GM21381 (cell line): ENCODE results near the gene TMEM11.
A peak's percentile ranks its signal among the peaks of the same experiment; 100 is the strongest.
"Not testable (repeated sequence)": the region's sequence is repeated elsewhere in the genome, so short reads cannot be mapped to it uniquely, and the experiment has no call there.

Experiments used
- ATAC-seq: cut with Tn5 transposase; IDR thresholded peaks from one replicate; pipeline ENCODE4 v1.9.1; 2021; ENCODE audit warnings: mild to moderate bottlenecking, moderate library complexity; ENCODE audit not compliant: unreplicated experiment

Gene TMEM11

DNA sequence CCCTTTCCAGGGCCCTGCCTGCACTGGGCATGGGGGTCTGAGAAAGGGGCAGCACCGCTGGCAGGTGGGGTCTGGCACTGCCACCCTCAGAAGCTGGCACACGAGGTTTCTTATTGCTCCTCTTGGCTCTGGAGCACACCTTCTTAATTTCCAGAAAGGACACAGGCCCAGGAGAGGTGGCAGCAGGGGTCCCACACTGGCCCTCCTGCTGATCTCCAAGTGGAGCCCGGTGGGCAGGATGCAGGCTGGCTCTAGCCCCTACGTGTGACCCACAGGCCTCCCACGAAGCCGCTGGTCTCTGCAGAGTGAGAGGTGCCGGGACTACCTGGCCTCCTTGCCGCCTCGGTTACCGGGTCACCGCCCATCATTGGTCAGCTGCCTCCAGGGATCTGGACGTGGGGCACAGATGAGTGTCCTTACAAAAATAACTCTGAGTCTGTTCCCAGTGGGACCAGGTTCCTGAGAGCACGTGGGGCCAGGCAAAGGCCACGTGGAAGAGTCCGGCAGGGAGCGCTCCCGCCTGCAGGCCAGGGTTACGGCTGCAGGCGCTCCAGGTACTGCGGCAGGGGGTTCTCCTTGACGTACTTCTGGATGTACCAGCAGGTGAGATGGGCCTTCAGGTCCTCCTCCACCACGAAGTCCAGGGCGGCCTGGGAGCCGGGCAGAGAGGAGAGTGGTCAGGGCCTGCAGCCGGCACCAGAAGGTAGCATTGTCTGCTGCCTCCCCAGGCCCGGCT is 29.0 kb upstream of the TMEM11 start:
- ATAC-seq = no peak

DNA sequence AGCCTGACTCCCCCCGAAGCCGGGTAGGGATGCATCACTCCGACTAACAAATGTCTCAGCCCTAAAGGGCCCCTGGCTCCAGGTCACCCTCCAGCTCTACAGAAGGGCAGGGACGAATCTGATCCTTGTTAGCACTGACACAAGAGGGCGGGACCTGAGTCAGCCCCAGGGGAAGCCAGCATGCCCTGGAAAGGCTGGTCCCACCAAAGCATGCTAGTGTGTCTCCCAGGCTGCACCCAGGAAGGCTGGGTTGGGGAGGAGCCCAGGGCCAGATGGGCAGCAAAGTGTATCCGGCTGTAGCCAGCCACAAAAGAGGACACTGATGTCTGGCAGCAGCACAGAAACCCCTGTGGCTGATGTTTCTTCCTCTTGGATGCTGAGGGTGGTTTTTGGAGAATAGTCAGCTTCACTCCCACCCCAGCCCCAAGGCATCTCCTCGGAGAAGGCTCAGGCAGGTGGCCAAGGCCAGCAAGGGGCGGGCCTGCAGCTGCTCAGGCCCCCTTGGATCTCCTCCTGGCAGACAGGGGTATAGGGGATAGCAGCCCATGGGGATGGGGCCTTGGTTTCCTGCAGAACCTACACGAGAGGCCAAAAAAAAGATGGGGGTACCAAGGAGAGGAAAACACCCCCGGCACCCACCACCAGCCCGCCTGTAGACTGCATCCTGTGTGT is 28.2 kb upstream of the TMEM11 start:
- no peak for ATAC-seq

DNA sequence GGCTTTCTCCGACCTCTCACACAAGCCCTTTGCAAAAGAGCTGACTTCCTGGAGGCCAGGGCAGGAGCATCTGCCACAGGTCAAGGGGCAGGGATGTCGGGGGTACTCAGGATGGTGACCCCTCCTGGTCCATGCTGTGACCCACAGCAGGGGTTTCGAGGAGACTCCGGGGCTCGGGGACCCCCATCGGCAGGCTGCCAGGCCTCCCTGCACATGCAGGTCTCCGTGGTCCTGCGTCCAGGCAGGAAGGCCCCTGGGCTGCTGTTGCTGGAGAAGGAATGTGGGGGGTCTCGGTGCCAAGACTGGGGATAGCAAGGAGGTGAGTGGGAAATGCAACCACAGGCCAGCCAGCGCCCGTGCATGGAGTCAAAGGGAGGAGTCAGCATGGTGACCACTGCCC is 27.6 kb upstream of the TMEM11 start:
- ATAC-seq = no peak

DNA sequence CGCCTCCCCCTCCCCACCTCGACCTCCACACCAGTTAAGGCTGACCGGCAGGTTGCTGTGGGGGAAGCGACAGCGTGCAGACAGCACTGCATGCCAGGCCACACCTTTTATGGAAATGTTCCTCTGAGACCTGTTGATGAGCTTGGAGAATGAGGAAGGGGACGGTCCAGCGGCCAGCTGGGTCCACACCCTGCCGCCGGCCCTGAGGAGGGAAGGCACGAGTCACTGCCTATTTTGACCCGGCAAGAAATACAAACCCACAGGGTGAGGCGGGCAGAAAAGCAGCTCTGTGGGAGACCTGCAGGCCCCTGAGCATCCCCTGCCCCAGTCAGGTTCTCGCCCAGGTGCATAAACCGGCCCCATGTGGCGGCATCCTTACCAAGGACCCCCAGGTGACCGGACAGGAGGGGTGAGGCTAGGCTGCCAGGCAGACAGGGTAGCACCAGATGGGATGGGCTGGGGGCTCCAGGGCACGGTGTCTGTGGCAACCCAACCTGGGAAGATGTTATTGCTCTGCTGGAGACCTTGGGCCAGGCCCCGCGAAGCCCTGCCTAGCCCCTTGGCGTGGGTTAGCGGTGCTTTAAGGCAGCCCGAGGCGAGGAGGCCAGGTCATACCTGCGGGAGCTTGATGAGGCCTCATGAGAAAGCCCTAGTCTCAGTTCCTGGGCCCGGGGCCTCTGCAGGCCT is 26.6 kb upstream of the TMEM11 start:
- ATAC-seq = no peak

DNA sequence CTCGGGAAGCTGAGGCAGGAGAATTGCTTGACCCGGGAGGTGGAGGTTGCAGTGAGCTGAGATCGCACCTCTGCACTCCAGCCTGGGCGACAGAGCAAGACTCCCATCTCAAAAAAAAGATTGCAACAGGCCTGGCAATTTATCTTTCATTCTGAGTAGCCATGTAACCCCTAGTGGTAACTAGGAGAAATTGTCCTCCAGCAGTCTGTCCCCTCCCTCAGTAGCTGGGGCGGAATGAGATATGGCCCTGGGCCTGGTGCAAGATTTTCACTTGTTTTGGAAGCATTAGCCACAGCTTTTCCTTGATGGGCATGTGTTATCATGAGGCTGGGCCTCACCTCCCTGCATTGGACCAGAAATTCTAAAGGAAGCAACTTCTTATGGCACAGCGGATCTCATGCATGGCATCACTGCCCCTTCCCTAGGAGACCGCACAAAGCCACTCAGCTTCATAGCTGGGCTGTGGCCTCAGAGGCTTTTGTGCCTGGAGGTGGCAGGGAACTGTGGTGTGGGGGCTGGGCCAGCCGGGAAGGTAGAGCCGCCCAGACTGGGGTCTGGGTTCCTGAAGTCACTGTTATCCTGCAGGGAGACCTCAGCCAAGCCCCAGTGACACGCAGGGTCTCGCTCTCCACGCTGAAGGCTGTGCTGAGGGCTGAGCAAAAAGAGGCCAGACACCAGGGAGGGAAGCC is 25.9 kb upstream of the TMEM11 start:
- no peak for ATAC-seq

DNA sequence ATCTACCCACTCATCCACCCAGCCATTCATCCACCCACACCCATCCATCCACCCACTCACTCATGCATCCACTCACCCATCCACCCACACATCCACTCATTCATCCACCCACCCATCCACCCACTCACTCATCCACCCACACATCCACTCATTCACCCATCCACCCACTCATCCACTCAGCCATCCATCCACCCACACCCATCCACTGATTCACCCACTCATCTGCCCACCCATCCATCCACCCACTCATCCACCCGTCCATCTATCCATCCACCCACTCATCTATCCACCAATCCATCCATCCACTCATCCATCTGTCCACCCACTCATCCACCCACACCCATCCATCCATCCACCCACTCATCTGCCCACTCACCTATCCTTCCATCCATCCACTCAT is 22.0 kb upstream of the TMEM11 start:
- no peak for ATAC-seq

DNA sequence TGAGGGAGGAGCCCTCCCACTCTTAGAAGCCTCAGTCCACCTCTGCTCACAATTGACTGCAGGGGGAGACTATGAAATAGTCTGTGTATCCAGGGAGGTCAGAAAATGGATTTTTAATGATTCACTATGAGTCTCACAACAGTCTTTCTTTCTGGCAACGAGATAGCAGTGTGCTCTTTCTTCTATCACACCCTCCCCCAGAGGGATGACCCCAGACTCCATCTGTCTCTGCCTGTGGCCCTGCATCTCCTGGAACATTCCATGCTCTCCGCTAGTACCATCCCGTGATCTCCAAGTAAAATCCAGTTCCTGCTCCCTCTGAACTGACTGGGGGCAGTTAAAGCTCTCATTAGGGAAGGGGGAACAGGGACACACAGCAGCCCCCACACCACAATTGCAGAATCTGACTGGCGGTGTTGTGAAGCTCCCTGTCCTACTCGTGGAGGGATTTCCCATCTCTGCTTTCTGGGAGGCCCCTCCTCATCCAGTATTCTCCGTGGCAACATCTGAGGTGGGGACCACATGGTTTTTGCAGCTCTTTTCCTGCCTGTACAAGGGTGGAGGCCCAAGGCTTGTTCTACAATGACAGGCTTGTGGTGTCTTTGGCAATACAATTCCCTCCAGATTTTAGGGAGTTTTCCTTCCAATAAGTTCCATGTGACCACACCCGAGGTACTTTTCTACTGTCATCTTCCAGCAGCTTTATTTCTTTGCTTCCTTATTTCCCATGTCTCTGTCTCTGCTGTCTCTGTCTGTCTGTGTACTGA is 19.8 kb upstream of the TMEM11 start:
- no peak for ATAC-seq

DNA sequence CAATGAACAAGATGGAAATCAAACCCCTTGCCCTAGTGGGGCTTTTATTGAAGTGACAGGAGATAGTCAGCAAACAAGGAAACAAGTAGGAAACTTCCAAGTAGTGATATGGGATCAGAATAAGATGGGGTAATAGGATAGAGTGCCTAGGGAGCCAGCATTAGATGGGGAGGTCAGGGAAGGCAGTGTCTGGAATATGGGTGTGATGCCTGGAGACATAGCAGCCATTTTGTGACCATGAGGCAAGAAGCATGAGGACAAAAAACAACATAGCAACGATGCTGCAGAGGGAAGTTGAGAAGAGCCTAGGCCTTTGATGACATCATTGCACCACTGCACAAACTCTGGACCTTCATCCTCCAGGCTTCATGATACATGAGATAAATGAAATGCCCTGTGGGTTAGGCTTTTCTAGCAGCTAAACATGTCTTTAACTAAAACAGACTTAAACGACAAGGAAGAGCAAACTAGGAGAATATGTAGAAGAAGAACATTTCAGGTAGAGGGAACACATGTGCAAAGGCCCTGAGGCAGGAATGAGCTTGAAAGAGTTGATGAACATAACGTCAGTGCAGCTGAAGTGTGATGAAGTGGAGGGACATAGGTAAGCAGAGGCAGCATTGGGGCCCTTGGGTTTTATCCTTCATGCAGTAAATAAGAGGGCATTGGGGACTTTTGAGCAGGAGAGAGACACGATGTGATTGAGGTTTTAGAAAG is 18.2 kb upstream of the TMEM11 start:
- no peak for ATAC-seq

DNA sequence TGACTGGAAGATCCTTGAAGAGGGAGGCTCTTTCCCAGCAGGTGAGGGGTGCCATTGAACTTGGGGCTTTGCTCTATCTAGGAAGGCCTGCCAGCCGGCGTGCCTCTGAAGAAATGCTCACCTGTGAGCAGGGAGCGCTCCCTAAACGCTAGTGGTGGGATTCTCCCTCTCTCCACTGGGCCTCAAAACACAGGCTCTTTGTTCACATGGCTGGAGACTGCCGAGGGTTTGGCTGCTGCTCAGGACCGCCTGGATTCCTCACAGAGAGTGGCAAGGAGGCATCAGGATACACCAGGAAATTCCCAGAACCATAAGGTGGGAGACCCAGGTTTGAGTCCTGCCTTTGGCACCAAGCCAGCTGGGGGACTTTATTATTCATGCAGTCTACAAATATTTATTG is 17.6 kb upstream of the TMEM11 start:
- ATAC-seq = no peak

DNA sequence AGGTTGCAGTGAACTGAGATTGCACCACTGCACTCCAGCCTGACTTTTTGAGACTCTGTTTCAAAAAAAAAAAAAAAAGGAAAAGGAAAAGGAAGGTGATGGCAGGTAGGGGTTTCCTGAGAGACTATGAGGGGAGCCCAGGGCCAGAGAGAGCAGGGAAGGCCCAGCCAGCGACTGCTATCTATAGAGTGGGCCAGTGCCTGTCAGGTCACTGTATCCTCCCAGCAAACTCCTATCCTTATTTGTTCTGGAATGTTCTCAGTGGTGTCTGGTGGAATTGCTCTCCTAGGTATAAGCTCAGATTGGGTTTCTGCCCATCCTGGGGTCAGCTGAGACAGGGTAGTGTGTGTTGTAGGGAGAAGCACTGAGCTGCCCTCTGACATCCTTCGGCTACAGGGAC is 14.9 kb upstream of the TMEM11 start:
- ATAC-seq = no peak

DNA sequence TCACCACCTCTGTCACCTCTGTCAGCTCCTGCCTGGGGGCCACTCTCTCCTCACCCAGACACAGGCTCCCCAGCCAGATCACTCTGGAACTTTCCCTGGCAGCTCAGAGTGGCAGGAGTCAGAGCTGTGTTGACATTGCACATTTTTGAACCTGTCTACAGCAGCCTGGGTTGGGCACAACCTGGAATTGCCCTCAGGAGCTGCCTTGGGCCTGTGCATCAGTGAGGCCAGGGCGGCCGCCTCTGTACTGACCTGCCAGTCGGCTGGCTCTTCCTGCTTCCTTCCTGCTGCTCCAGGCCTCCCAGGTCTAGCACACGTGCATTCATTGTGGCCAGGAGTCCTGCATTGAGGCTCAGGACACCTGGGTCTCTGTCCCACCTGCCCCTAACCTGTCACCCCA is 14.2 kb upstream of the TMEM11 start:
- no peak for ATAC-seq

DNA sequence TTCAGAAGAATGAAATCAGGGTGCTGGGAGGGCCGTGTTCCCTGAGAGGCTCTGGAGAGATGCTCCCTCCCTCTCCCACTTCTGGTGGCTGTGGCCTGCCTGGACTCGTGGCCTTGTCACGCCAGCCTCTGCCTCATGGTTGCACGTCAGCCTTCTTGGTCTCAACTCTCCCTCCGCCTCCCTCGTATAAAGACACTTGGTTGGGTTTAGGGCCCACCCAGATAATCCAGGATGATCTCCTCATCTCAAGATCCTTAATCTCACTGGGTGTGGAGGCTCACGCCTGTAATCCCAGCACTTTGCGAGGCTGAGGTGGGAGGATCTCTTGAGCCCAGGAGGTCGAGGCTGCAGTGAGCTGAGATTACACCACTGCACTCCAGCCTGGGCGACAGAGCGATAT is 13.3 kb upstream of the TMEM11 start:
- ATAC-seq = not testable (repeated sequence)

DNA sequence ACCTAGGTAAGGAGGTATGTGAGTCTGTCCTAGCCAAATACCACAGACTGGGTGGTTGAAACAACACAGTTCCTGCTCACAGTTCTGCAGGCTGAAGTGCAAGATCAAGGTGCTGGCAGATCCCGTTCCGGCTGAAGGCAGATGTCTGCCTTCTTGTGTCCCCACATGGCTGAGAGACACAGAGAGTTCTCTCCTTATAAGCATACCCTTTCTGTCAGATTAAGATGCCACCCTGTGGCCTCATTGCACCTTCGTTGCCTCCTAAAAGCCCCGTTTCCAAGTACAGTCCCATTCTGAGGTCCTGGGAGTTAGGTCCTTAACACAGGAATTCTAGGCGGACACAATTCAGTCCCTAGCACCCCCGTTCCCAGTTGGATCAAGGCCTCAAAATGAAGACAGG is 9.1 kb upstream of the TMEM11 start:
- ATAC-seq = no peak

DNA sequence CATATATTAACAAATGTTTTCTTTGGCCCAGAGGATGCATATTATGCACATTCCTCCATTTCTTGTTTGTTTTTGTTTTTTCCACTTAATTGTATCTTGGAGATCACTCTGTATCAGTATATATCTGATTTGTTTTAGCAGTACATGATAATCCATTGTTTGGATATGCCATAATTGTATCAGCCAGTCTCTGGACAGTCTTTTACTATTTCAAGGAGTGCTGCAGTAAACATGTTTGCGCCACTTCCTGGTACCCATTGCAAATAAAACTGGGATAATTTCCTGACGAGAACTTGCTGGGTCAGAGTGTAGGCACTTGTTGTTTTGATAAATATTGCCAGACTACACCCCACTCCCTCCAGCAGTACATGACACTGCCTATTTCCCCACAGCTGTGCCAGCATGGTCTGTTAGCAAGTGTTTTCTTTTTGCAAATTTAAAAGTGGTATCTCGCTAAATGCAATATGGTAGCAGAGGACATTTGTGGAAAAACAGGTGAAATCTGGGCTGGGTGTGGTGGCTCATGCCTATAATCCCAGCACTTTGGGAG is 4.9 kb upstream of the TMEM11 start:
- ATAC-seq = no peak

DNA sequence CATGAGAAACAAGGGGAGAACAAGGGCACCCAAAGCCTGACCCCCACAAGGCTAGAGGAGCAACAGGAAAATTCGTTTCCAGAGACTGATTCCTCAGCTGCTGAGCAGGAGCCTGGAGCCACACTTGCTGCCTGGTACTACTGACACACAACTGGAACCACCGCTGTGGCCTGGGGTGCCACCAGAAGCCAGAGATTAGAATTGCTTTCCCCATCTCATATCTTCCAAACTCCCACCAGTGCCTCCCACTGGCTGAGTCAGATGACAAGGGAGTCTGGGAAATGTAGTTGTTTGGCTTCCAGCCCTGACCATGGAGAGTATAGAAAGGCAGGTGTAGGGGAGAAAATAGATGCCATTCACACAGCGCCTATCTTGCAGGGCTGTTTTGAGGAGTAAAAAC is 4.1 kb upstream of the TMEM11 start:
- ATAC-seq = no peak

DNA sequence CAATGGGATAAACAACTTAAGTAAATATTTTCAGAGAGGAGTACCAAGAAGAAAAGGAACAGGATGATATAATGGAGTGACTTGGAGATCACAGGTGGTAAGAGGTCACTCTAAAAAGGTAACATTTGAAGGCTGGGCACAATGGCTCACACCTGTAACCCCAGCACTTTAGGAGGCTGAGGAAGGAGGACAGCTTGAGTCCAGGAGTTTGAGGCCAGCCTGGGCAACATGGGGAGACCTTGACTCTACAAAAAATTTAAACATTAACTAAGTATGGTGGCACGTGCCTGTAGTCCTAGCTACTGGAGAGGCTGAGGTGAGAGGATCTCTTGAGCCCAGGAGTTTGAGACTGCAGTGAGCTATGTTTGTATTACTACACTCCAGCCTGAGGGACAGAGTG is 3.4 kb upstream of the TMEM11 start:
- ATAC-seq = no peak

DNA sequence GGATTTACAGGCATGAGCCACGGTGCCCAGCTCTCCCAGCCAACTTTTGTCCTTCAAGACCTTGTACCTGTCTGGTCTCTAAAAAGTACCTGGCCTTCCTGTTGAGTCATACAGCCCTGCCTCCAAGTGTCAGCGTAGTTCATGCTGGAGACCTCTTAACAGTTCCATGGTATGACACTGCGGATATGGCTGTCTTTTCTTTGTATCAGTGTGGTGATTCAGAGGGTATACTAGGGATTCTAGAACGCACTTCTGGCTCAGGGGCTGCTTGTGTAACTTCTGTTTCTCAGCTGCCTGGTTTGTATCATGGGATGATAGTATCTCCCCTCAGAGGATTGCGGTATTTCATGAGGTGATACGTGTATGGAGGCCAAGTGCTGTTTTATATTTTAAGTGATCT is 2.0 kb upstream of the TMEM11 start:
- ATAC-seq = no peak

DNA sequence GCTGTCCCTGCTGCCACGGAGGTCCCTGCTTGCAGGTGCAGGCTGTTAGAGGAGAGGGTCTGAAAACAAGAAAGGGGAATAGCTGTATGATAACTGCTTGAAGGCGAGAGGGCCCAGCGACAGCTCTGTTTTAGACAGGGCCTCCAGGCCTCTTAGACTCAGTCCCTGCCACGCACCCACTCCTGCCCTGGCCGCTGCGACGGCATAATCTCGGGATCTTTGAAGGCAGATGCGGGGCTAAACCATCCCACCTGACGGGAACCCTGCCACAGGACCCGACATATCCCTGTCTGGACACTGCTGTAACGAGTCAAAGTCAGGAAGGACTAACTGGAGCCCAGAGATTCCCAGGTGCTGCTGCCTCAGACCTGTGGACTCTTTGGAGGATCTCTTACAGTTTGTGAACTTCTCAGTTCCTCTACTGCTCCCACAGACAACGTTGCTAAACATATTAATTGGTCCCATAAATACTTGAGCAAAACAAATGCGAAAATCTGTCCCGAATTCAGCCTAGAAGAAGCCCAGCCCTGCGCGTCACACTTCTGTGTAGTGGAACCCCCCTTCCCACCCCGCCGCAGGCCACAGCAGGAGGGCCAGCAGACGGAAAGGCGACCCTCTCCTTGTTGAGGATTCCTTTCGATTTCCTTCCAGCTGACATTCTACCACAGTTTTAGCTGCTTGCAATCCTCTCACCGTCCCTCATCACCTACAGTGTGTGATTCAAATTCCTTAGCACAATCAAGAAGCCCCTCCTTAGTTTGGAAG is 998 bp upstream of the TMEM11 start:
- peak; percentile 2 for ATAC-seq

DNA sequence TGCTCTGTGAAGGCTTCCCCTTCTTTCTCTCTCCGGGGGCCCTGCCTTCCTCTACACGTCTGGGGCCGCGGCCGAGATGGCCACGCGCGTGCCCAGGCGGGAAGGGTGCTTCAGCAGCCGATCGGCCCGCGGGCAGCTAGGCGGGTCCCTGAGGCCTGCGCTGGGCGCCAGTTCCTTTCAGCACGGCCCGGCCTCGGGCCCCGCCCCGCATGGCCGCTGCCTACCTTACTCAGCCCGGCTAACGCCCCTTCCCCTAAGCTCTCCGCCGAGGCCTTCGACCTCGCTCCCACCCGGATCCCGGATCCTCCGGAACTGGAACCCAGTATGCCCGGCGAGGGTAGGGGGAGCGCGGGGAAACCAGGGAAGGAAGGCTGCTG is 335 bp downstream of the TMEM11 start:
- peak; percentile 13 for ATAC-seq
